ENCODE results near the gene SPOCK1. TPM values are rescaled to one million over a fixed set of nuclear protein-coding genes. Genes with fewer than 3 reads are reported as not detected.

SPOCK1 gene
- total and polyA plus RNA-seq, 9 of the 15 experiments (the other 6 are each of a cell fraction or from before 2014, with no cell fraction given), result 0.01 to 0.35 (median 0.04) TPM; not detected in 6

DNA sequence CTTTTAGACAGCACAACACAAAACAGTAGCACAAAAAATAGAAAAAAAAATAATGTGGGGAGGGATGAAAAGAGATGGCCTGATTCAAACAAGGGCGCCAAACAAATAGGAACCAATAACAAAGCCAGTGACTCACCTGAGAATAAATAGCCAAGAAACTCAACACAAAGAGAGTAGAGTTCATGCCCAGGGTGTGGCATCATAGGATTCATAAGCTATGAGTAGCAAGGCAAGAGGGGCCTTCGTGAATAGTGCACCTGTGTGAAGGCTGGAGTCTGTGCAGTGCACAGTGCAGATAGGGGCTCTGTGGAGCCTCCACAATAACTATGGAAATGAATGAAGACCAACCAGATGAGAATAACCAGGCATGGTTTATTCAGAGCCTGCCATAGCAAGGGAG lies 541.7 kb downstream of the SPOCK1 start:
- H3K27ac ChIP-seq (ENCODE audit: extremely low read depth, low read depth, low read length), result no peak overlapping the region
- WGBS (ENCODE audit: insufficient coverage, low coverage, missing lambda C conversion rate), result 0% methylated on average over 2 of the region's 2 CpGs
- DNase-seq (ENCODE audit: extremely low read depth in 1 of 4, low spot score in 3 of 4) (no peak), ATAC-seq (no peak), FAIRE-seq (no peak)
- H3K4me2 ChIP-seq (ENCODE audit: insufficient read depth, low read length), result no peak overlapping the region
- ChIA-PET CTCF (ENCODE audit: low intra/inter-chr PET ratio) (no interaction called here), POLR2A (interaction anchor here (0.8 kb wide), 1 partner anchor 272 kb away, joined by 3 read pairs; no protein-coding TSS in a partner anchor)
- no peak overlapping the region for H3K9ac ChIP-seq (ENCODE audit: insufficient read depth in 1 of 2, low read depth in 2 of 2, low read length in 2 of 2)
- intact Hi-C loops (cut with micrococcal nuclease), result no loop called here
- no peaks in the 10 kb centered on the region for H3K36me3 ChIP-seq (ENCODE audit: control insufficient read depth, insufficient read depth, low read length)
- H3K4me1 ChIP-seq (replicated peaks in 1 of 2; ENCODE audit: control insufficient read depth in 2 of 2, insufficient read depth in 2 of 2, low read length in 2 of 2), result no peaks in the 10 kb centered on the region
- H2AFZ ChIP-seq (ENCODE audit: low read depth, low read length), result no peak overlapping the region
- in situ Hi-C loops (cut with MboI), result no loop called here
- H3K4me3 ChIP-seq, result no peak overlapping the region
- no TSS peak for BruUV-seq (replicated peaks)
- H3K27me3 ChIP-seq (ENCODE audit: control insufficient read depth in 2 of 2, insufficient read depth in 2 of 2, low read length in 2 of 2), result no peaks in the 10 kb centered on the region
- H3K9me1 ChIP-seq (ENCODE audit: control insufficient read depth, insufficient read depth, low read length), result no peaks in the 10 kb centered on the region
- H4K20me1 ChIP-seq (replicated peaks; ENCODE audit: control insufficient read depth, insufficient read depth, low read length), result no peaks in the 10 kb centered on the region
- no peaks in the 10 kb centered on the region for H3K9me3 ChIP-seq (replicated peaks; ENCODE audit: control insufficient read depth, insufficient read depth, low read depth, low read length)
- TF ChIP-seq SMAD3 (CRISPR knock-in tag; conservative IDR thresholded peaks at IDR 0.05), result no peak
- no peak for TF ChIP-seq TSHZ1 (CRISPR knock-in tag; IDR thresholded peaks at IDR 0.05)
- no peak for TF ChIP-seq KLF6 (CRISPR knock-in tag; IDR thresholded peaks at IDR 0.05; ENCODE audit: borderline replicate concordance)
- no peak for TF ChIP-seq ZBTB7A (IDR thresholded peaks at IDR 0.05; ENCODE audit: borderline replicate concordance, control insufficient read depth, low read depth, low read length)
- no peak for TF ChIP-seq HDAC1 (IDR thresholded peaks at IDR 0.05)
- no peak for TF ChIP-seq MAFF (IDR thresholded peaks at IDR 0.05; ENCODE audit: low read length)
- no peak for TF ChIP-seq SMAD1 (IDR thresholded peaks at IDR 0.05; ENCODE audit: low read depth, low read length, partially characterized antibody)
- no peak for TF ChIP-seq HLTF (IDR thresholded peaks at IDR 0.05)
- TF ChIP-seq, protein P1, sequence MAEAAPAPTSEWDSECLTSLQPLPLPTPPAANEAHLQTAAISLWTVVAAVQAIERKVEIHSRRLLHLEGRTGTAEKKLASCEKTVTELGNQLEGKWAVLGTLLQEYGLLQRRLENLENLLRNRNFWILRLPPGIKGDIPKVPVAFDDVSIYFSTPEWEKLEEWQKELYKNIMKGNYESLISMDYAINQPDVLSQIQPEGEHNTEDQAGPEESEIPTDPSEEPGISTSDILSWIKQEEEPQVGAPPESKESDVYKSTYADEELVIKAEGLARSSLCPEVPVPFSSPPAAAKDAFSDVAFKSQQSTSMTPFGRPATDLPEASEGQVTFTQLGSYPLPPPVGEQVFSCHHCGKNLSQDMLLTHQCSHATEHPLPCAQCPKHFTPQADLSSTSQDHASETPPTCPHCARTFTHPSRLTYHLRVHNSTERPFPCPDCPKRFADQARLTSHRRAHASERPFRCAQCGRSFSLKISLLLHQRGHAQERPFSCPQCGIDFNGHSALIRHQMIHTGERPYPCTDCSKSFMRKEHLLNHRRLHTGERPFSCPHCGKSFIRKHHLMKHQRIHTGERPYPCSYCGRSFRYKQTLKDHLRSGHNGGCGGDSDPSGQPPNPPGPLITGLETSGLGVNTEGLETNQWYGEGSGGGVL (CRISPR knock-in tag; IDR thresholded peaks at IDR 0.05), result no peak
- no peak for TF ChIP-seq POLR3G (IDR thresholded peaks at IDR 0.05; ENCODE audit: extremely low read depth, insufficient read length, insufficient replicate concordance)
- TF ChIP-seq ID3 (CRISPR knock-in tag; IDR thresholded peaks at IDR 0.05), result no peak
- no peak for TF ChIP-seq ID3 (tag; IDR thresholded peaks at IDR 0.05)
- TF ChIP-seq NCOA4 (IDR thresholded peaks at IDR 0.05; ENCODE audit: partially characterized antibody), result no peak
- TF ChIP-seq NRF1 (conservative IDR thresholded peaks at IDR 0.05 in 1 of 2, IDR thresholded peaks at IDR 0.05 in 1 of 2), result no peak
- no peak for TF ChIP-seq ZNF408 (CRISPR knock-in tag; IDR thresholded peaks at IDR 0.05; ENCODE audit: low read depth)
- no peak for TF ChIP-seq SPI1 (IDR thresholded peaks at IDR 0.05; ENCODE audit: borderline replicate concordance, low read depth, low read length)
- no peaks in the 10 kb centered on the region for H3K79me2 ChIP-seq (ENCODE audit: control insufficient read depth, insufficient read depth, low read length)
